ENCODE measurements around the gene INPP1. TPM values are rescaled to one million over a fixed set of nuclear protein-coding genes. Genes with fewer than 3 reads are reported as not detected.

INPP1 gene
- total RNA-seq, 1 experiment from 2014 or later, result 23.2 TPM

- CTCF ChIA-PET, result no interaction called here
- Histone ChIP-seq H3K9me3 (no peaks in the 10 kb centered on the region), H3K4me3 (ENCODE audit: low read depth, low read length) (no peak overlapping the region), H3K4me1 (peaks cover 6% of the 10 kb centered on the region), H3K36me3 (ENCODE audit: control insufficient read depth, insufficient read depth, low read length) (no peaks in the 10 kb centered on the region; the same call in 1 of the 2 replicates), H3K27me3 (replicated peaks; ENCODE audit: control insufficient read depth, insufficient read depth, low read length) (no peaks in the 10 kb centered on the region)
- Mint-ChIP-seq H3K27me3 (ENCODE audit: insufficient read depth, unreplicated experiment) (no peaks in the 10 kb centered on the region), H3K36me3 (ENCODE audit: insufficient read depth, unreplicated experiment) (no peaks in the 10 kb centered on the region), H3K4me3 (ENCODE audit: unreplicated experiment) (no peak overlapping the region), H3K4me1 (ENCODE audit: low read depth, unreplicated experiment) (no peaks in the 10 kb centered on the region), H3K27ac (ENCODE audit: unreplicated experiment) (no peak overlapping the region), H3K9me3 (ENCODE audit: unreplicated experiment) (no peaks in the 10 kb centered on the region)
- intact Hi-C loops (cut with micrococcal nuclease; ENCODE audit: unreplicated experiment), result loop anchor here (10.0 kb wide), 1 partner anchor 275 kb away; no protein-coding TSS in a partner anchor
- no peak for TF ChIP-seq CTCF (IDR thresholded peaks at IDR 0.05; ENCODE audit: insufficient read depth in 1 of 2, low read depth in 1 of 2, low read length in 1 of 2, severe bottlenecking in 1 of 2, unreplicated experiment in 1 of 2)
- BruUV-seq (replicated peaks), result no TSS peak
- POLR2A ChIA-PET, result no interaction called here
- no peak for DNase-seq
Measured at GRCh38 chr2:190409616-190410015, 66.2 kb downstream of the INPP1 start.

- Histone ChIP-seq H3K9me3 (no peaks in the 10 kb centered on the region), H3K4me1 (peaks cover under 1% of the 10 kb centered on the region; the same call in 1 of the 2 replicates), H3K36me3 (ENCODE audit: control insufficient read depth, insufficient read depth, low read length) (no peaks in the 10 kb centered on the region; the same call in 1 of the 2 replicates), H3K4me3 (ENCODE audit: low read depth, low read length) (no peak overlapping the region), H3K27me3 (replicated peaks; ENCODE audit: control insufficient read depth, insufficient read depth, low read length) (no peaks in the 10 kb centered on the region)
- no peak for DNase-seq
- ChIA-PET POLR2A (no interaction called here), CTCF (no interaction called here)
- H3K4me3 Mint-ChIP-seq (ENCODE audit: unreplicated experiment), result no peak overlapping the region
- H3K4me1 Mint-ChIP-seq (ENCODE audit: low read depth, unreplicated experiment), result no peaks in the 10 kb centered on the region
- BruUV-seq (replicated peaks), result no TSS peak
- no peaks in the 10 kb centered on the region for H3K27me3 Mint-ChIP-seq (ENCODE audit: insufficient read depth, unreplicated experiment)
- no peaks in the 10 kb centered on the region for H3K36me3 Mint-ChIP-seq (ENCODE audit: insufficient read depth, unreplicated experiment)
- H3K9me3 Mint-ChIP-seq (ENCODE audit: unreplicated experiment), result no peaks in the 10 kb centered on the region
- intact Hi-C loops (cut with micrococcal nuclease; ENCODE audit: unreplicated experiment), result no loop called here
- no peak for TF ChIP-seq CTCF (IDR thresholded peaks at IDR 0.05; ENCODE audit: insufficient read depth in 1 of 2, low read depth in 1 of 2, low read length in 1 of 2, severe bottlenecking in 1 of 2, unreplicated experiment in 1 of 2)
- no peak overlapping the region for H3K27ac Mint-ChIP-seq (ENCODE audit: unreplicated experiment)
Measured at GRCh38 chr2:190410166-190410565, 66.8 kb downstream of the INPP1 start.

- H3K9me3 Mint-ChIP-seq (ENCODE audit: unreplicated experiment), result no peaks in the 10 kb centered on the region
- no peaks in the 10 kb centered on the region for H3K9me3 ChIP-seq
- no peaks in the 10 kb centered on the region for H3K36me3 ChIP-seq (ENCODE audit: control insufficient read depth, insufficient read depth, low read length)
- H3K36me3 Mint-ChIP-seq (ENCODE audit: insufficient read depth, unreplicated experiment), result no peaks in the 10 kb centered on the region
- DNase-seq, result no peak
- H3K4me3 Mint-ChIP-seq (ENCODE audit: unreplicated experiment), result no peak overlapping the region
- CTCF ChIA-PET, result no interaction called here
- no peak for TF ChIP-seq CTCF (IDR thresholded peaks at IDR 0.05; ENCODE audit: insufficient read depth in 1 of 2, low read depth in 1 of 2, low read length in 1 of 2, severe bottlenecking in 1 of 2, unreplicated experiment in 1 of 2)
- no peak overlapping the region for H3K27ac Mint-ChIP-seq (ENCODE audit: unreplicated experiment)
- intact Hi-C loops (cut with micrococcal nuclease; ENCODE audit: unreplicated experiment), result no loop called here
- no peak overlapping the region for H3K4me3 ChIP-seq (ENCODE audit: low read depth, low read length)
- H3K4me1 ChIP-seq, result no peaks in the 10 kb centered on the region
- no peaks in the 10 kb centered on the region for H3K27me3 ChIP-seq (replicated peaks; ENCODE audit: control insufficient read depth, insufficient read depth, low read length)
- H3K4me1 Mint-ChIP-seq (ENCODE audit: low read depth, unreplicated experiment), result no peaks in the 10 kb centered on the region
- no TSS peak for BruUV-seq (replicated peaks)
- H3K27me3 Mint-ChIP-seq (ENCODE audit: insufficient read depth, unreplicated experiment), result no peaks in the 10 kb centered on the region
- POLR2A ChIA-PET, result no interaction called here
Measured at GRCh38 chr2:190412966-190413365, 69.6 kb downstream of the INPP1 start.
